HG02885 (cell line): ENCODE results near the gene FAM219A.
A peak's percentile ranks its signal among the peaks of the same experiment; 100 is the strongest.

Experiments
- ATAC-seq: cut with Tn5 transposase; IDR thresholded peaks from one replicate; pipeline ENCODE4 v1.9.1; 2021; ENCODE audit warnings: mild to moderate bottlenecking; ENCODE audit not compliant: unreplicated experiment, poor library complexity

The FAM219A gene, protein sequence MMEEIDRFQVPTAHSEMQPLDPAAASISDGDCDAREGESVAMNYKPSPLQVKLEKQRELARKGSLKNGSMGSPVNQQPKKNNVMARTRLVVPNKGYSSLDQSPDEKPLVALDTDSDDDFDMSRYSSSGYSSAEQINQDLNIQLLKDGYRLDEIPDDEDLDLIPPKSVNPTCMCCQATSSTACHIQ

DNA sequence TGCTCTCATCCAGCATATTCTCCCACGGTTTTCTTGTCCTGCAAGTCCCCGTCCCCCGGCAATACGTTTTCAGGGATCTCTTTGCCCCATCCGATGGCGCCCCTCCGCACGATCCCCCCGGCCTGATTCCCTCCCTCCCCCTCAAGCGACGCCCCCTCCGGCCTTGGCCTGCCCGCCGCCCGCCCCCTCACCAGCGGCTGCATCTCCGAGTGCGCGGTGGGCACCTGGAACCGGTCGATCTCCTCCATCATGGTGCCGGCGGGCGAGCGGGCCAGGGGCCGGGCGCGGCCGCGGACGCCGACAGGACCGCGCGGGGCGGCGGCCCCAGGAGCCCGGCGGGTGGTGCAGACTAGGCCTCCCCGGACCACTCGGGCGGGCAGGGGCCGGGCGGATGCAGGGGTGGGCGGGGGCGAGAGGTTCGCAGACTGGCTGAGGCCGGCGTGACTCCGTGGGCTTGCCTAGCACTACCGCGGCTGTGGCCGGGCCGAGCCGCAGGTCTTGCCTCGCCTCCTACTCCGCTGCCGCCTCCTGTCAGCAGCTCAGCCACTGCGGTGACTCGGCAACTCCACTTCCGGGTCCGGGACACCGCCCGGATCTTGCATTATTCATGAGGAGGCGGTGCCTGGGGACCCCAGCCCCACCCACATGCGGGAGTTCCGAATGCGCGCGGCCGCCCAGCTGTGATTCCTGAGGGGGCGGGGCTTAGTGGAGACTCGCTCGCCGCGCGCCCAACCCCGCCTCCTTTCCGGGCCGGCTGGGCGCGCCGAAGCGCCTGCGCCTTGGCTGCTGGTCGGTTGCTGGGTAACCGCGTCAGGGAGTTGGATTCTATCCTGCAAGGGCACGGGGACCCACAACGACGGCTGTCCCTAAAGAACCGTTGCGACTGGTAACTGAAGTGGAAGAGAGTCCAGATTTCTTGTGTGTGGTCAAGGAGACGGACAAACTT lies at the start of gene FAM219A, which contains the start of gene DNAI1:
Gene FAM219A (minus strand): TSS at position 558 of the 946 bp plus-strand sequence. CDS start 307 bp downstream, at position 251.
Gene DNAI1 (plus strand): TSS at position 793 of the 946 bp plus-strand sequence. CDS start 201 bp downstream, outside the sequence.
- ATAC-seq, result peak; percentile 98

DNA sequence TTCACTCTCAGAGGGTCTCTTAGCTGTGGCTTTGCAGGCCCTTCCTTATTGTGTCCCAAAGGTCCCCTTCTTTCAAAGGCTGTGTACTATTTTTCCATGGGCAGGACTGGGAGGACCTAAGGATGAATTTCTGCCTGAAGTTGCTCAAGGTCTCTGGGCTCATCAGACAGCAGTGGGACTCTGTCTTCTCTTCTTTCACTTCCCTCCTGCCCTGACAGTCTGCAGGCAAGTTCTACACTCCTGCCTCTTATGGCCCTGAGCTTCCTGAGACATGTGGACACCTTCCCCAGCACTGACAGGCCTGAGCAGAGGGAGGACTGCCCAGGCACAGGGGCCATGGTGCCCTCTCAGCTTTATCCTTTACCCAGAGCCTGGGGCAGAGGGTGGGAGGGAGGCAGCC lies 49.6 kb upstream of the FAM219A start:
- ATAC-seq, result no peak

DNA sequence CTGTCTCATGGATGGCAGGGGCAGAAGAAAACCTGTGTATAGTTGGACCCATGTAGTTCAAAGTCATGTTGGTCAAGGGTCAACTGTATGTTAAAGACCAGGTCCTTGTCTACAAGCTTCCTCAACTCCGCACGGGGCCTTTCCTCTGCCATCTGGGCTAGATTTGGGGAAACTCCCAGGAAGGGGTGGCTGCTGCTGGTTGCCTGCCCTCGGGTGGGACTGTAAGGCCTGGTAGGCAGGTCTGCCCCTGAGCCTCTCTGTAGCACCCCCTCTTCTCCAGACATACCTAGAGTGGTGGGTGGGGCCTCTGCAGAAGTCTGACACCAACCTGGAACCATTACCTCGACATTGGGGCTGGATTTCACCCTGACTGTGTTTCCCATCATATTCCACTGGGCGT lies 49.2 kb upstream of the FAM219A start:
- no peak for ATAC-seq

DNA sequence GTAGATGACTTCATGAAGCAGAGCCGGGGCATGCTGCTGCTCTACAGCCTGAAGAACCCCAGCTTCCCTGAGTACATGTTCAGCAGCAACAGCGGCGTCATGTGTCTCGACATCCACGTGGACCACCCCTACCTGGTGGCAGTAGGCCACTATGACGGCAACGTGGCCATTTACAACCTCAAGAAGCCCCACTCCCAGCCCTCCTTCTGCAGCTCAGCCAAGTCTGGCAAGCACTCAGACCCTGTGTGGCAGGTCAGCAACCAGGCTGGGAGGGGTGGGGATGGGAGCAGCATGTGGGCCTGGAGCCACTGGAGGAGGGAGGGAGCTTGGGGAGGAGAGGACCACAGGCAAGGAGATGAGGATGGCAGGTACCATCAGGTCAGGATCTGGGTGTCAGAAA lies 48.3 kb upstream of the FAM219A start:
- no peak for ATAC-seq

DNA sequence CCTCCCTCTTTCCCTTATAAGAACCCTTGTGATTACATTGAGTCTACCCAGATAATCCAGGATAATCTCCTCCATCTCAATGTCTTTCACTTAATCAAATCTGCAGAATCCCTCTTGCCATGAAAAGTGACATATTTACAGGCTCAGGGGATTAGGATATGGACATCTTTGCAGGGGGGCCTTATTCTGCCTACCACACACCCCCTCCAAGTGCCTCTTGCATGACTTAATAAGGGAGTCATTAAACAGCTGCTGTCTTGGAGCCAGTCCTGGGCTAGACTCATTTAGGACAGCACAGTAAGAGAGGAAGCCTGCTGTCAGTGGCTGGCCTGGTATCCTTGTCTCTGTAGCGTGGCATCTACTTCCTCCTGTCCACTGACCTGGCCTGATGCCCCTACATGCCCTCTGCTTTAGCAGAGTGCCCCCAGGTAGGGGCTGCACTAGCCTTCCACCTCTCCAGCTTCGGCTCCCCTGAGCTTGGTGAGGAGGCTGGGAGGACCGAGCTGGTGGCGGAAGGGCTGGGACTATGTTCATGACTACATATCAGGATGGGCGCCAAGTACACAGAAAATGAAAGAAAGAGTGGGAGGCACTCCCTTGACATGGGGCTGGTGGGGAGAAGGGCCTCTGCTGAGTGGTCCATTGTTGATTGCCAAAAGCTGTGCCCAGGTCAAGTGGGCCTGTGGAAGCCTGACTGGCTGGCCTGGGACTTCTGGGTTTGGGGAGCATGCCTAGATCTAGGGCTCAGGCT lies 47.2 kb upstream of the FAM219A start:
- ATAC-seq, result no peak

DNA sequence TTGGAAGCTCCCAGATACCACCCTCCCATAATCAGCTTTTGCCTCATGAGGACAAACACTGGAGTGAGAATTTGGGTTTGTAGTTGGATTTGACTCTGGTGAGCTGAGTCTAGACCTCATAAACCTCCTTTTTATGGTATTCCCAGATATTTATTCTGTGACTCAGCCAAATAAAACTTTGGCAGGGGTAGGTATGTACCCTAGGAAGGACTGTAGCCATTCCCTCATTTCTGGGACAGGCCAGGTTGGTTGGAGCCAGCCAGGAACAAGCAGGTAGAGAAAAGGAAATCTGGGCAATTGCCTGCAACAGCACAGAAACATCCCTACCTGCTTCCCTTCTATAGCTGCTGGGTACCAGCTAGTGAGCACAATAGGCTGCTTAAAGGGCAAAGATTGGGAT lies 45.0 kb upstream of the FAM219A start:
- ATAC-seq, result no peak

DNA sequence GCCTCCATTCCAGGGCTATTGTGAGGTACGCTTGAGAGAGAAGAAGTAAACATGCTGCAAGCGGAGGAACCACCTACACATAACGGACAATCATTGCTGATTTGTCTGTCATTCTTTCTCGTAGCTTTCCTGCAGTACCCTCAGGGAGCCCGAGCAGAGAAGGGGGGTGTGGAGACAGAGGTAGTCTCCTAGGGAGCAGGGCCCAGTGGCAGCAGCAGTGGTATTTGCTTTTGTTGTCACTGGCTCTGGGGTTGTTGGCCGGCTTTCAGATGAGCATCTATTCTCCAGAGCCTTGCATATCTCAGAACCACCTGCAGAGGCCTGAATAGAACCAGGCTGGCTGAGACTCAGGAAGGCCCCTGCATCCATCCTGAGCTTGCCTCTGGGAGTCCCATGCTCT lies 44.5 kb upstream of the FAM219A start:
- no peak for ATAC-seq

DNA sequence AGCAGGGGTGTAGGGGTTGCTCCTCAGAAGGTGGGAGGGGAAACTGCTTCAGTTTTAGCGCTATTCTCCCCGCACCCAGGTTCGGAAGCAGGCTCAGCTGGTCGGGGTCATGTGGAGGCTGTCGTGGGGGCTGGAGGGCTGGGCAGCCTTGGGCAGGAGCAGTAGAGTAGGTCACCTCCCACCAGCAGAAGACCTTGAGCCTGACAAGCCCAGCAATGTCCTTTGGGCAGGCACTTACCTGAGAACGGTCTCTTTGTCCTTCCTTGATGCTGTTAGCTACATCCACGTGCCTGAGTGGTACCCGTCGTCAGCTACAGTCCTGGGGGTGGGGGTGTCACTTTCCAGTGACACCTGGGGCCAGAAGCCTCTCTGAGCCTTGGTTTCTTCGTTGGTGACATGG lies 44.1 kb upstream of the FAM219A start:
- no peak for ATAC-seq

DNA sequence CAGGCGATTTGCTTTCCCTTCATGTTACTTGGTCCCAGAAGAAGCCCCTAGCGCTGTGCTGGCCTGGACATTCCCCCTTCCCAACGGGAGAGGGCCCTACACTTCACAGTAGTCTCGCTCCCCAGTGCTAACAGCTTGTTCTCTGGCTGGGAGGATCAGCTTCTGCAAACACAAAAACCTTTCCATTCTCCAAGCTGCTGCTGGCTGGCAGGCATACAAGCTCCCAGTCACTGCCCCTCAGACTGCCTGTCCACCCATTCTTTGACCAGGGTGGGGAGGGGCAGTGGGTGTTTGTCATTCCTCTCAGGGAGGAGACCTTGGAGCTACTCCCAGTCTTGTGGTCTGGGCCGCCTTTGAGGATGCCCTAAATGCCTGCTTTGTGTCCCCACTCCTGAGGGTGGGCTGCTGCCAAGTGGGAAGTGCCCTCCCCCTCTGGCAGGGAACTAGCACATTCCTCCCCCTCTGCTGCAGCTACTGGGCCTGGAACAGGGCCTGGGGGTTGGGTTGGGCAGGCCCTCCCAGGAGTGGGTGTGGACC lies 43.6 kb upstream of the FAM219A start:
- no peak for ATAC-seq

DNA sequence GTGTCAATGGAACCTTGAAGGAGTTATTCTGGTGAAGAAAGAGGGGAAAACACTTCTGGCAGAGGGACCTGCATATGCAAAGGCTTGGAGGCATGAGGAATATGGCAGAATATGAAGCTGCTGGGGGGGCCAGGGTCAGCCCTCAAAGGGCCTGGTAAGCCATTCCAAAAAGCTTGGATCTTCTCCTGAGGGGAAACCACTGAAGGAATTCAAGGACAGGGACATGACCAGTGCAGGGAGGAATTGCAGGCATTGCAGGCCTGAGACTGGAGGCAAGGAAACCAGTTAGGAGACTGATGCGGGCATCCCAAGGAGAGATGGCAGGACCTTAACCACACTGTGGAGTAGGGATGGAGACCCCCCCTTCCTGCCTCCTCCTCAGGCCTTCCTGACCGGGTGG lies 43.0 kb upstream of the FAM219A start:
- ATAC-seq, result no peak

DNA sequence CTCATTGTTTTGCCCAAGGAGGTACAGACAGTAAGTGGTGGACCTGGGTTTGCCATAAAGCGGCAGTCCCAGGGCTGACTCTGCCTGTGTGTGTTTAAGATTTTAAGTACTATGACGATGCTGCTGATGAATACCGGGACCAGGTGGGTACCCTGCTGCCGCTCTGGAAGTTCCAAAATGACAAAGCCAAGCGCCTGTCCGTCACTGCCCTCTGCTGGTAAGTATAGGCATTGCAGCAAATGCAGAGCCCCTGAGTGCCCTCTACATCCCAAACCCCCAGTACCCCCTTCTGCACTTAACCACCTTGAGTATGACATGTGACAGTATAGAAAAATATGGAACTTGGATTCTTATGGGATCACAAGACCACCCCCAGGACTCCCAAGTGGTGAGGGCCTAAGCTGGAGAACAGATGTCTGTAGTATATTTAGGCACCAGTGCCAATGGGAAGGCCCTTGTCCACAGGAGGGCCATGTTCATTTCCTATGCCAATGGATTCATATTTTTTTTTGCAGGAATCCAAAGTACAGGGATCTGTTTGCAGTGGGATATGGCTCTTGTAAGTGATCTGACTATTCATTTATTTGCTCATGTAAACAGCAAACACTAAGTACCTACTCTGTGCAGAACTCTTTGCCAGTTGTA lies 42.4 kb upstream of the FAM219A start:
- no peak for ATAC-seq

DNA sequence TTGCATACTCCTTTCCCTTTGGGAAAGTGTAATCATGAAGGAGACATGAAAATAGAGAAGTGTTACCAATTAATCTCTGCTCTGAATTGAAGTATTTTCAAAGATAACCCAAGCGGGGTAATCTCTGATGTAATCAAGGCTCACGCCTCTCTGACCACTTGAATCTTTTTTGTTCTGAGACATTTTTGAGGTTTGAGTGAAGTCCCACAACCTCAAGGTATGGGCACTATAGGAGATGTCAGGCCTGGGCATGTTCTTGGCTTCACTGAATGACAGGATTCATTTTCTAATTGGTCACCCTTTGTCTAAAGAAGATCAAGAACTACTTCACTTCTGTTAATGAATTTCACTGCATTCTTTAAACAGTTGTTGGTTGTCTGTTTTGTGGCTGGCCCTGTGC lies 40.7 kb upstream of the FAM219A start:
- no peak for ATAC-seq

DNA sequence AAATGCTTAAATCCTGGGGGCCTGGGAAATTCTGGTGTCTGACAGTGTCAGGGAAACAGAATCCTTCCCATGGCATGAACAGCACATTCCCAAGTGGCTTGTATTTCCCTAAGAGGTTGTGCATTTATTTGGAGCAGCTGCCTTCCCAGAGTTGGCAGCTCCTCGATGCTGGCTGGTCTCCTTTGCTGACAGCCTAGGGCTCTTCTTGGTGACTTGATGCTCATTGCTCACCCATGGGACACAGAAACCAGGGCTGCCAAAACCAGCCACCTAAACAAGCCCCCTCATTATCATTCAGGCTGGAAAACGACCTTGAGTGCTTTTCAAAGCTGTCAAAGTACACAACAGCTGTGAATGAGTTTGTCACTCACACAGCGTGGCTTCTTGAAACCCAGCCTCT lies 40.2 kb upstream of the FAM219A start:
- no peak for ATAC-seq

DNA sequence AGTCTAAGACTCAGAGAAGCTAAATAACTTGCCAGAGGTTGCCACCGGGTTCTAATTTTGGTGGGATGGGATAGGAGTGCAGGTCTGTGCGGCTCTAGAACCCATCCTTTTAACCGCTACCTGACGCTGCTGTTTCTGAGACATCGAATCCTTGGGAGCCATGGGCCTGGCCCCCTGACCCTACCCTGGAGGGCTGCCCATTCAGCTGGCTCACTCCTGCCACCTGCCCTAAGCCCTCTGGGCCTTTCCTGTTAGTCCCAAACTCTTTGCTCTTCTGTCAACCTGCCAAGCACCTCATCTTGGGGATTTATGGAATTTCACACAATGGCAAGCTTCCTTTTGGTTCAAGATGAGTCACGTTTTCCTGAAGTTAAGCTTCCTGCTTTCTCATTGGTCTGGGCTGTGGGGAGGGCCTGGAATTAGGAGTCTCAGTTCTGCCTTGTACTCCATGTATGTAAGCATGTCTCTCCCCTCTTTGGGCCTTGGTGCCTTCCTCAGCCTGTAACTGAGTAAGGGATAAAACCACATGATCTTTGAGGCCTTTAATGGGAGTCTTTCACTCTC lies 37.9 kb upstream of the FAM219A start:
- no peak for ATAC-seq

DNA sequence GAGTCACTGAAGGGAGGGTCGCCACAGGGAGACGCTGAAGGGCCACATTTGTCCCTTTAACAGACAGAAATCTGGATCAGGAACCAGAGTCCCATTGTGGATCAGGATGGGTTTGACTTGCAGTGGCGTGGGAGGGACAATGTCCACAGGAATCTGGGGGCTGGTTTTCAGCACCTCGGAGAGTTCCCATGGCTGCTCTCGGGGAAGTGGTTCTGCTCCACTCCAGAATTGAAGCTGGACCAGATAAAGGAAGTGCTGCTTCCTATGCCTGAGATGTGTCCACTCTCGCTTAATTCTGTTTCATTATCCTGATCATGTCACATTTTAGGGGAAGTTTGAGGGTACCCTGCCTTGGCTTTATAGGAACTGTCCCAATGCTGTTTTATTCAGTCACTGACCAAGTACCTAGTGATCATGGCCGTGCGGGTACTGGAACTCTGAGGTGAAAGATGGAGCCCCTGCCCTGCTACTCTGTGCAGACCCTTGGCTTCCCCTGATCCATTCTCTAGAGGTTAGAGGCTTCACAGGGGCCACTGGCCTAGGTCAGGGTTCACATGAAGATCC lies 35.7 kb upstream of the FAM219A start:
- no peak for ATAC-seq

DNA sequence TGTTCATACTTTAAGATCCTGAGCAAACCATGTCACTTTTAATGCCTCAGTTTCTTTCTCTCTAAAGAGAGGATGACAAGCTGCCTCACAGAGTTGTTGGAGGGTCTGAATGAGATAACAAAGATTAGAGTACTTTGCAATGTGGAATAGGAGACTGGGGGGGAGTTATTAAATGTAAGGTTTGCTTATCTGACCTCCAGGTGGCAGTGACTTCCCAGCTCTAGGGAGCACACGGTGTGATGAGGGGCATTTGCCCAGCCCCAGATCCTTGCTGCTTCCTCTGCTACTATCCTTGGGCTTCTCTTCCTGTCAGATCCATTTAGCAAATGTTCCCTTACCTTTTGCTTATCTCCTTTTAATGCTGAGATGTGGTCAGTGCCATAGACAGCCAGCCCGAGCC lies 33.7 kb upstream of the FAM219A start:
- no peak for ATAC-seq

DNA sequence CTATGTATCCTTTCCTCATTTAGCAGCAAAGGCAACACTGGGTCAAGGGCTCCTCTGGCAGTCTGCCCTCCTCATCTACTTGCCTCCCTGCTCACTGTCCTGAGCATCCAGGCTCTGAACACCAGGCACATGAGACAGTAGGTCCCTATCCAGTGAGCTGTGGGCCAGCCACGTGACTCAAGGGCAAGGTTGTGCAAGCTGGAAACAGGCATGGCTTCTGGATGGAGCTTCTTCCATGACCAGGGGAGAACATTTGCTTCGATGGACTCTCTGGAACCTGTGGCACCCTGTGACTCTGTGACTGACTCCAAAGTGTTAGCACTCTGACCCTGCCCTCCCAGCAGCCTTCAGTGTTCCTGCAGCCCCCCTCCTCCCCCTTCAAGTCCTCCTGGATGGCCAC lies 33.2 kb upstream of the FAM219A start:
- no peak for ATAC-seq

DNA sequence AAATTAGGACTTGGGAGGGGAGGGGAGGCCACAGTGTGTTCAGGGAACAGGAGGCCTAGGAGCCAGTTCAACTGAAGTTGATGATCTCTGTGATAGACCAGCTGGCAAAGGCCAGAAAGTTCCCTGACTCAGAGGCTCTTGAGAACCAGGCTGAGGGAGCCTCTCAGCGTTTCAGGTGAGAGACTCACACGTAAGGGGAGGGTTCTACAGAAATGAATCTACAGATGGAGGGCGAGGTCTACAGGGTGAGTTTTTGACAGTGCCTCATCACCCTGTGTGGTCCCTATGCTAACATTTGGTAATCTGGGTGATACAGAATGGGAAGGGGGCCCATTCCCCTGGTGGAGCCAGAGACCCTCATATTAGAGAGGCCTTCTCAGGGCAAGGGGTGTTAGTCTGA lies 32.4 kb upstream of the FAM219A start:
- no peak for ATAC-seq

DNA sequence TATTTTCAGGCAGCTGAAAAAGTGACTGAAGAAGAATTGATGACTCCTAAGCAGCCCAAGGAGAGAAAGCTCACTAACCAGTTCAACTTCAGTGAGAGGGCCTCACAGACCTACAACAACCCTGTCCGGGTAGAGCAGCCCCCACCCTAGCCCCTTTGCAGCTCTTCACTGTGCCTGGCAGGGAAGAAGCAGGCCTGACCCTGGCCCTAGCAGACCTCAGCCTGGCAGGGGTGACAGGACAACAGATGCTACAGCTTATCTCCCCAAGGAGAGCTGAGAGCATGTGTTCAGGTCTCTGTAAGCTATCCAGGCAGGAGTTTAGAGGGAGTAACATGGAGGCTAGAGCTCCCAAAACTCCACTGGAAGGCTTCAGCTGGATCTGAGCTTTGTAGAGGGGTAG lies 32.0 kb upstream of the FAM219A start:
- no peak for ATAC-seq

DNA sequence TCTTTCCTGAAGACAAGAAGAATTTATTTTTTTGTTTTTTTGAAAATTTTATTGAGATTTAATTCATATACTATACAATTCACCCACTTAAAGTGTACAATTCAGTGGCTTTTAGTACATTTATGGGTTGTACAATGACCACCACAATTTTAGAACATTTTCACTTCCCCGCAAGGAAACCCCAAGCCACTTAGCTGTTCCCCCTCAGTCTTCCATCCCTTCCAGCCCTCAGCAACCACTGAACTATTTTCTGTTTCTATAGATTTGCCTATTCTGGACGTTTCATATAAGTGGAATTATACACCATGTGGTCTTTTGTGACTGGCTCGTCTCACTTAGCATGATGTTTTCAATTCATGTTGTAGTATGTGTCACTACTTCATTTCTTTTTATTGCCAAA lies 28.2 kb upstream of the FAM219A start:
- no peak for ATAC-seq
